ENCODE measurements around the gene ATP5IF1. TPM values are rescaled to one million over a fixed set of nuclear protein-coding genes. Genes with fewer than 3 reads are reported as not detected.

Gene ATP5IF1
- total and polyA plus RNA-seq, 4 experiments from 2014 or later, result 111 to 743 (median 247) TPM

GRCh38 chr1:28236656-28237322, 865 bp downstream of the ATP5IF1 start:
- intact Hi-C loops (cut with micrococcal nuclease), result loop anchor here (1.0 kb wide), 1 partner anchor 10 kb away; no protein-coding TSS in a partner anchor
- peak overlapping the region; percentile 82 to 97 for H3K4me3 ChIP-seq (ENCODE audit: low read length in 2 of 2)
- Mint-ChIP-seq H3K27ac (no peak overlapping the region), H3K36me3 (peaks cover 4 to 13% of the 10 kb centered on the region in 2 donors), H3K9me3 (no peaks in the 10 kb centered on the region), H3K4me1 (peaks cover 8 to 24% (median 13%) of the 10 kb centered on the region in 4 donors), H3K27me3 (no peaks in the 10 kb centered on the region), H3K4me3 (no peak overlapping the region)
- H3K36me3 ChIP-seq (ENCODE audit: insufficient read depth, low read length), result peaks cover 6% of the 10 kb centered on the region
- H3K9me3 ChIP-seq (ENCODE audit: control insufficient read depth in 1 of 2, low read length in 2 of 2), result no peaks in the 10 kb centered on the region
- no peaks in the 10 kb centered on the region for H3K27me3 ChIP-seq (ENCODE audit: insufficient read depth, low read length)
- ChIA-PET POLR2A (ENCODE audit: partially characterized antibody) (interaction anchor here (0.6 to 8.5 kb wide), 11 partner anchors 10 to 917 kb away, joined by 3 to 197 read pairs (median 10); partner anchors contain the start of genes EYA3, MED18, SESN2 and WASF2), CTCF (ENCODE audit: partially characterized antibody) (interaction anchor here (6.6 kb wide), 1 partner anchor 11 kb away, joined by 67 read pairs; no protein-coding TSS in a partner anchor)
- no peak for DNase-seq
- peaks cover 48% of the 10 kb centered on the region for H3K4me1 ChIP-seq (ENCODE audit: insufficient read depth, low read length)
- peak overlapping the region; percentile 86 for H3K27ac ChIP-seq (ENCODE audit: low read depth, low read length)

DNA sequence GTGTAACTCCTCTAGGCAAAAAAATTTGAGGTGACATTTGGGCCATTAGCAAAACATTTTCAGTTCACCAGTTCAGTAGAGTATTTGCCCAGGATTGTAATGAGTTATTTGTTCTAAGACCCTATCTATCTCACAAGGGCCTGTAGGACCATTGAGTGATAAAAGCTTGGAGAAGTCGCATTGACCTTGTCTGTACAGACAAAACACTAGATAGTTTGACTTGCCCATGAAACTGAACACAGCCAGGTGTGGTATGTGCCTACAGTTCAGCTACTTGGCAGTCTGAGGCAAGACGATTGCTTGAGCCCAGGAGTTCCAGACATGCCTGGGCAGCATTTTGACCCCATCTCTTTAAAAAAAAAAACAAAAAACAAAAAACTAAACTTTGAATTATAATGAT, 3.1 kb downstream of the ATP5IF1 start:
- Mint-ChIP-seq H3K9me3 (no peaks in the 10 kb centered on the region), H3K4me1 (peaks cover 10 to 21% (median 13%) of the 10 kb centered on the region in 4 donors), H3K27ac (peak overlapping the region in 1 of 7 donors; percentile 72), H3K4me3 (no peak overlapping the region), H3K27me3 (no peaks in the 10 kb centered on the region), H3K36me3 (peaks cover 0 to 3% of the 10 kb centered on the region in 2 donors)
- H3K36me3 ChIP-seq (ENCODE audit: insufficient read depth, low read length), result peaks cover 6% of the 10 kb centered on the region
- no peak overlapping the region for H3K27ac ChIP-seq (ENCODE audit: low read depth, low read length)
- H3K27me3 ChIP-seq (ENCODE audit: insufficient read depth, low read length), result no peaks in the 10 kb centered on the region
- ChIA-PET POLR2A (ENCODE audit: partially characterized antibody) (interaction anchor here (1.7 to 8.5 kb wide), 3 partner anchors 7 to 342 kb away, joined by 7 to 197 read pairs (median 28); no protein-coding TSS in a partner anchor), CTCF (ENCODE audit: partially characterized antibody) (interaction anchor here (6.6 kb wide), 1 partner anchor 8 kb away, joined by 67 read pairs; no protein-coding TSS in a partner anchor)
- no peaks in the 10 kb centered on the region for H3K9me3 ChIP-seq (ENCODE audit: control insufficient read depth in 1 of 2, low read length in 2 of 2)
- no peak overlapping the region for H3K4me3 ChIP-seq (ENCODE audit: low read length in 2 of 2)
- peaks cover 51% of the 10 kb centered on the region for H3K4me1 ChIP-seq (ENCODE audit: insufficient read depth, low read length)
- intact Hi-C loops (cut with micrococcal nuclease), result no loop called here
- no peak for DNase-seq

- no peaks in the 10 kb centered on the region for H3K27me3 Mint-ChIP-seq
- H3K27ac Mint-ChIP-seq, result no peak overlapping the region
- H3K36me3 Mint-ChIP-seq, result peaks cover 0 to 3% of the 10 kb centered on the region in 2 donors
- intact Hi-C loops (cut with micrococcal nuclease), result no loop called here
- Histone ChIP-seq H3K4me1 (ENCODE audit: insufficient read depth, low read length) (peaks cover 61% of the 10 kb centered on the region), H3K9me3 (ENCODE audit: control insufficient read depth in 1 of 2, low read length in 2 of 2) (no peaks in the 10 kb centered on the region), H3K4me3 (ENCODE audit: low read length in 2 of 2) (no peak overlapping the region), H3K36me3 (ENCODE audit: insufficient read depth, low read length) (peaks cover 6% of the 10 kb centered on the region), H3K27me3 (ENCODE audit: insufficient read depth, low read length) (no peaks in the 10 kb centered on the region), H3K27ac (ENCODE audit: low read depth, low read length) (no peak overlapping the region)
- POLR2A ChIA-PET (ENCODE audit: partially characterized antibody), result no interaction called here
- no peak overlapping the region for H3K4me3 Mint-ChIP-seq
- H3K9me3 Mint-ChIP-seq, result no peaks in the 10 kb centered on the region
- H3K4me1 Mint-ChIP-seq, result peaks cover 17 to 27% (median 21%) of the 10 kb centered on the region in 4 donors
- CTCF ChIA-PET (ENCODE audit: partially characterized antibody), result no interaction called here
- no peak for DNase-seq
Observed at GRCh38 chr1:28240024-28240423, 4.1 kb downstream of the ATP5IF1 start.

GRCh38 chr1:28241638-28242241, 5.8 kb downstream of the ATP5IF1 start:
- Mint-ChIP-seq H3K4me3 (no peak overlapping the region), H3K36me3 (peaks cover 0 to 6% of the 10 kb centered on the region in 2 donors), H3K27me3 (no peaks in the 10 kb centered on the region), H3K9me3 (no peaks in the 10 kb centered on the region), H3K27ac (no peak overlapping the region), H3K4me1 (peaks cover 20 to 39% (median 26%) of the 10 kb centered on the region in 4 donors)
- peaks cover 63% of the 10 kb centered on the region for H3K4me1 ChIP-seq (ENCODE audit: insufficient read depth, low read length)
- H3K36me3 ChIP-seq (ENCODE audit: insufficient read depth, low read length), result peaks cover 6% of the 10 kb centered on the region
- no peaks in the 10 kb centered on the region for H3K9me3 ChIP-seq (ENCODE audit: control insufficient read depth in 1 of 2, low read length in 2 of 2)
- H3K4me3 ChIP-seq (ENCODE audit: low read length in 2 of 2), result no peak overlapping the region
- no peak for DNase-seq
- ChIA-PET POLR2A (ENCODE audit: partially characterized antibody) (interaction anchor here (8.9 kb wide), 1 partner anchor 18 kb away, joined by 179 read pairs; the partner anchor contains the start of gene SESN2), CTCF (ENCODE audit: partially characterized antibody) (no interaction called here)
- H3K27me3 ChIP-seq (ENCODE audit: insufficient read depth, low read length), result no peaks in the 10 kb centered on the region
- intact Hi-C loops (cut with micrococcal nuclease), result no loop called here
- no peak overlapping the region for H3K27ac ChIP-seq (ENCODE audit: low read depth, low read length)

GRCh38 chr1:28243685-28244311, 7.9 kb downstream of the ATP5IF1 start:
- H3K36me3 ChIP-seq (ENCODE audit: insufficient read depth, low read length), result no peaks in the 10 kb centered on the region
- Mint-ChIP-seq H3K27me3 (no peaks in the 10 kb centered on the region), H3K9me3 (no peaks in the 10 kb centered on the region), H3K27ac (peak overlapping the region; percentile 82 to 95 (median 91)), H3K4me1 (peaks cover 32 to 55% (median 43%) of the 10 kb centered on the region in 4 donors), H3K4me3 (peak overlapping the region in 7 of 8 donors; percentile 7 to 85 (median 80)), H3K36me3 (peaks cover 0 to 3% of the 10 kb centered on the region in 2 donors)
- H3K27ac ChIP-seq (ENCODE audit: low read depth, low read length), result peak overlapping the region; percentile 23
- no peak overlapping the region for H3K4me3 ChIP-seq (ENCODE audit: low read length in 2 of 2)
- POLR2A ChIA-PET (ENCODE audit: partially characterized antibody), result interaction anchor here (0.9 to 8.9 kb wide), 7 partner anchors 9 to 493 kb away, joined by 3 to 197 read pairs (median 9); partner anchors contain the start of genes ATP5IF1, DNAJC8, MED18 and SESN2
- peaks cover 59% of the 10 kb centered on the region for H3K4me1 ChIP-seq (ENCODE audit: insufficient read depth, low read length)
- H3K27me3 ChIP-seq (ENCODE audit: insufficient read depth, low read length), result no peaks in the 10 kb centered on the region
- no peaks in the 10 kb centered on the region for H3K9me3 ChIP-seq (ENCODE audit: control insufficient read depth in 1 of 2, low read length in 2 of 2)
- CTCF ChIA-PET (ENCODE audit: partially characterized antibody), result interaction anchor here (0.7 to 1.9 kb wide), 3 partner anchors 9 to 72 kb away, joined by 3 to 11 read pairs (median 3); no protein-coding TSS in a partner anchor
- no peak for DNase-seq
- intact Hi-C loops (cut with micrococcal nuclease), result no loop called here

- POLR2A ChIA-PET (ENCODE audit: partially characterized antibody), result interaction anchor here (0.6 to 8.9 kb wide), 8 partner anchors 10 to 531 kb away, joined by 3 to 197 read pairs (median 10); partner anchors contain the start of genes ATP5IF1, DNAJC8, MED18 and SESN2
- Mint-ChIP-seq H3K36me3 (peaks cover 0 to 3% of the 10 kb centered on the region in 2 donors), H3K9me3 (no peaks in the 10 kb centered on the region), H3K4me3 (peak overlapping the region in 7 of 8 donors; percentile 51 to 85 (median 77)), H3K27ac (peak overlapping the region; percentile 82 to 98 (median 93)), H3K4me1 (peaks cover 36 to 64% (median 50%) of the 10 kb centered on the region in 4 donors), H3K27me3 (no peaks in the 10 kb centered on the region)
- H3K4me1 ChIP-seq (ENCODE audit: insufficient read depth, low read length), result peaks cover 62% of the 10 kb centered on the region
- H3K27me3 ChIP-seq (ENCODE audit: insufficient read depth, low read length), result no peaks in the 10 kb centered on the region
- peak overlapping the region; percentile 23 for H3K27ac ChIP-seq (ENCODE audit: low read depth, low read length)
- intact Hi-C loops (cut with micrococcal nuclease), result loop anchor here (5.0 kb wide), 3 partner anchors 163 to 403 kb away; partner anchors contain the start of gene RNU11
- DNase-seq, result no peak
- CTCF ChIA-PET (ENCODE audit: partially characterized antibody), result interaction anchor here (0.6 to 5.5 kb wide), 6 partner anchors 9 to 155 kb away, joined by 3 to 67 read pairs (median 3); partner anchors contain the start of genes ATP5IF1 and DNAJC8
- no peak overlapping the region for H3K4me3 ChIP-seq (ENCODE audit: low read length in 2 of 2)
- no peaks in the 10 kb centered on the region for H3K9me3 ChIP-seq (ENCODE audit: control insufficient read depth in 1 of 2, low read length in 2 of 2)
- H3K36me3 ChIP-seq (ENCODE audit: insufficient read depth, low read length), result no peaks in the 10 kb centered on the region
Observed at GRCh38 chr1:28244549-28245251, 8.8 kb downstream of the ATP5IF1 start.

All from CD4-positive, alpha-beta memory T cell (primary cell).